GM19328 (cell line): ENCODE data around the gene ZNF341.

Experiments
- ATAC-seq: cut with Tn5 transposase; IDR thresholded peaks from one replicate; pipeline ENCODE4 v1.9.1; 2021; ENCODE audit warnings: mild to moderate bottlenecking, moderate library complexity; ENCODE audit not compliant: unreplicated experiment

The ZNF341 gene

GRCh38 chr20:33821270-33821836, 89.6 kb downstream of the ZNF341 start:
- no peak for ATAC-seq

GRCh38 chr20:33822423-33822822, 90.6 kb downstream of the ZNF341 start:
- ATAC-seq = no peak

GRCh38 chr20:33822991-33823390, 91.2 kb downstream of the ZNF341 start:
- no peak for ATAC-seq

- ATAC-seq = no peak
Measured at GRCh38 chr20:33824852-33825251, 93.1 kb downstream of the ZNF341 start.

GRCh38 chr20:33825340-33826269, 93.8 kb downstream of the ZNF341 start:
- ATAC-seq = no peak

GRCh38 chr20:33826270-33826897, 94.6 kb downstream of the ZNF341 start:
- no peak for ATAC-seq

GRCh38 chr20:33827109-33827508, 95.3 kb downstream of the ZNF341 start:
- no peak for ATAC-seq

- ATAC-seq = no peak
Measured at GRCh38 chr20:33827634-33828325, 96.0 kb downstream of the ZNF341 start.

- no peak for ATAC-seq
Measured at GRCh38 chr20:33828326-33828844, 96.6 kb downstream of the ZNF341 start.

- no peak for ATAC-seq
Measured at GRCh38 chr20:33828967-33829560, 97.3 kb downstream of the ZNF341 start.

- ATAC-seq = no peak
Measured at GRCh38 chr20:33829636-33830035, 97.8 kb downstream of the ZNF341 start.

GRCh38 chr20:33830371-33830770, 98.6 kb downstream of the ZNF341 start:
- ATAC-seq = no peak

GRCh38 chr20:33832103-33832804, 100.5 kb downstream of the ZNF341 start:
- ATAC-seq = no peak

GRCh38 chr20:33833333-33833732, 101.5 kb downstream of the ZNF341 start:
- ATAC-seq = no peak

GRCh38 chr20:33835615-33836172, 103.9 kb downstream of the ZNF341 start:
- ATAC-seq = no peak

GRCh38 chr20:33836277-33836676, 104.5 kb downstream of the ZNF341 start:
- ATAC-seq = no peak

GRCh38 chr20:33837096-33837830, 105.5 kb downstream of the ZNF341 start:
- no peak for ATAC-seq

- ATAC-seq = no peak
Measured at GRCh38 chr20:33838035-33838864, 106.5 kb downstream of the ZNF341 start.
